Fibroblast of lung (primary cell): ENCODE results near the gene KCNIP3. TPM values are rescaled to one million over a fixed set of nuclear protein-coding genes. Genes with fewer than 3 reads are reported as not detected.
"Not testable (repeated sequence)": the region's sequence is repeated elsewhere in the genome, so short reads cannot be mapped to it uniquely, and the experiment has no call there.

ENCODE experiments used
- DNase-seq, 2 donors: peaks; one replicate each; pipeline versions ENCODE4 v3.0.0 to v3.0.0-alpha.2; 2010; ENCODE audit warnings: low read depth in 2 of 2
- H2AFZ ChIP-seq: 2 replicates; pipeline ENCODE4 v1.5.1; 2012; ENCODE audit warnings: low read length, control low read depth, inconsistent platforms
- H3K27ac ChIP-seq: 2 replicates; pipeline ENCODE4 v1.5.1; 2011; ENCODE audit warnings: low read length, control low read depth; ENCODE audit not compliant: insufficient read depth
- H3K27me3 ChIP-seq: 2 replicates; pipeline ENCODE4 v1.5.1; 2011; ENCODE audit warnings: mild to moderate bottlenecking, low read length; ENCODE audit not compliant: control insufficient read depth, insufficient read depth
- H3K36me3 ChIP-seq: 2 replicates; pipeline ENCODE4 v1.5.1; 2011; ENCODE audit warnings: low read length; ENCODE audit not compliant: control insufficient read depth, insufficient read depth
- H3K4me1 ChIP-seq: 2 replicates; pipeline ENCODE4 v1.5.1; 2011; ENCODE audit warnings: low read length; ENCODE audit not compliant: control insufficient read depth, insufficient read depth; ENCODE audit errors: extremely low read depth
- H3K4me2 ChIP-seq: 2 replicates; pipeline ENCODE4 v1.5.1; 2011; ENCODE audit warnings: low read length, control low read depth; ENCODE audit not compliant: insufficient read depth; ENCODE audit errors: extremely low read depth
- H3K4me3 ChIP-seq, 4 experiments: fragments of 200-600 bp in 1 of 4; sonication (generic) in 1 of 4; replicated peaks in 1 of 4; 2 replicates each; pipeline ENCODE4 v1.5.1; 2011 to 2016; ENCODE audit warnings: low read length in 4 of 4, low read depth in 3 of 4, mild to moderate bottlenecking in 3 of 4, control low read depth in 2 of 4, inconsistent platforms in 1 of 4, mixed read lengths in 1 of 4; ENCODE audit not compliant: insufficient read depth in 1 of 4; ENCODE audit errors: control extremely low read depth in 1 of 4
- H3K79me2 ChIP-seq: 2 replicates; pipeline ENCODE4 v1.5.1; 2012; ENCODE audit warnings: mild to moderate bottlenecking, low read length, inconsistent platforms; ENCODE audit not compliant: control insufficient read depth, insufficient read depth
- H3K9ac ChIP-seq: 2 replicates; pipeline ENCODE4 v1.5.1; 2011; ENCODE audit warnings: mild to moderate bottlenecking, low read length, control low read depth; ENCODE audit not compliant: insufficient read depth
- H3K9me3 ChIP-seq: 2 replicates; pipeline ENCODE4 v1.5.1; 2012; ENCODE audit warnings: low read depth, low read length; ENCODE audit not compliant: control insufficient read depth, insufficient read depth
- H4K20me1 ChIP-seq: 2 replicates; pipeline ENCODE4 v1.5.1; 2011; ENCODE audit warnings: low read length; ENCODE audit not compliant: control insufficient read depth, insufficient read depth; ENCODE audit errors: extremely low read depth
- EZH2 ChIP-seq: IDR thresholded peaks from 2 replicates; pipeline ENCODE4 v1.5.1; 2012; ENCODE audit warnings: low read length, control low read depth, mild to moderate bottlenecking; ENCODE audit errors: missing control alignments
- polyA plus RNA-seq, 2 donors: library from polyadenylated mRNA; depleted of rRNA in 1 of 2; stranded (reverse) in 1 of 2; unstranded in 1 of 2; fragments of >200 nt; gene quantifications; 2 replicates each; pipeline ENCODE4 v1.2.1, GENCODE V29; 2011 to 2012; ENCODE audit warnings: missing spikeins in 1 of 2
- total RNA-seq: library from RNA; depleted of rRNA; stranded (reverse); fragments of >200 nt; gene quantifications from 2 replicates; pipeline ENCODE4 v1.2.1, GENCODE V29; 2014
- TF ChIP-seq, protein P1 (sequence below), 2 donors: IDR thresholded peaks in 1 of 2; conservative IDR thresholded peaks in 1 of 2; 1 replicate in 1 of 2; 2 replicates in 1 of 2; pipeline ENCODE4 v1.5.1; 2011 to 2012; ENCODE audit warnings: low read length in 2 of 2, control low read depth in 1 of 2, inconsistent platforms in 1 of 2, low read depth in 1 of 2, mild to moderate bottlenecking in 1 of 2

KCNIP3 gene
- total and polyA plus RNA-seq, 2 donors (not counting 1 experiment from before 2014, with no cell fraction given), result 0.32 to 1.7 TPM

DNA sequence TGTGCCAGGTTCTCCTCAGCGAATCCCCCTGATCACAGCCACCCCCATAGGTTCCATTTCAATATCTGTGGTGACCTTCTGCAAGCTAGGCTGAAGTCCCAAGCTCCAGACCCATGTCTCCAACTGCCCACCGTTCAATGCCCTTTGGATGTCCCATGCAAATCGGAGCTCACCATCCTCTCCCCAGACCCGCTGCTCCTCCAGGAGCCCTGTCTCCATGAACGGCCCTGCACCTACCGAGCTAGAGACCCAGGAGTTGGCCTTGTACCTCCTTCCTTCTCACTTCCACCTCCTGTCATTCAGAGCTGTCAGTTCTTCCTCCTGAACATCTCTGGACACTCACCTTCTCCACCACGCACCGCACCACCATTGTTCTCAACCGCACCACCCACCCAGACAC lies 104.3 kb downstream of the KCNIP3 start:
- Histone ChIP-seq H3K9ac (no peak overlapping the region), H3K27me3 (no peaks in the 10 kb centered on the region), H3K4me3 (peak overlapping the region; percentile 71 to 96 (median 90)), H4K20me1 (no peaks in the 10 kb centered on the region), H3K27ac (no peak overlapping the region), H3K36me3 (no peaks in the 10 kb centered on the region), H3K4me2 (peak overlapping the region; percentile 92), H3K4me1 (peaks cover 5% of the 10 kb centered on the region), H2AFZ (no peak overlapping the region), H3K79me2 (peaks cover 11% of the 10 kb centered on the region), H3K9me3 (no peaks in the 10 kb centered on the region)
- TF ChIP-seq EZH2, result no peak
- TF ChIP-seq, protein P1, sequence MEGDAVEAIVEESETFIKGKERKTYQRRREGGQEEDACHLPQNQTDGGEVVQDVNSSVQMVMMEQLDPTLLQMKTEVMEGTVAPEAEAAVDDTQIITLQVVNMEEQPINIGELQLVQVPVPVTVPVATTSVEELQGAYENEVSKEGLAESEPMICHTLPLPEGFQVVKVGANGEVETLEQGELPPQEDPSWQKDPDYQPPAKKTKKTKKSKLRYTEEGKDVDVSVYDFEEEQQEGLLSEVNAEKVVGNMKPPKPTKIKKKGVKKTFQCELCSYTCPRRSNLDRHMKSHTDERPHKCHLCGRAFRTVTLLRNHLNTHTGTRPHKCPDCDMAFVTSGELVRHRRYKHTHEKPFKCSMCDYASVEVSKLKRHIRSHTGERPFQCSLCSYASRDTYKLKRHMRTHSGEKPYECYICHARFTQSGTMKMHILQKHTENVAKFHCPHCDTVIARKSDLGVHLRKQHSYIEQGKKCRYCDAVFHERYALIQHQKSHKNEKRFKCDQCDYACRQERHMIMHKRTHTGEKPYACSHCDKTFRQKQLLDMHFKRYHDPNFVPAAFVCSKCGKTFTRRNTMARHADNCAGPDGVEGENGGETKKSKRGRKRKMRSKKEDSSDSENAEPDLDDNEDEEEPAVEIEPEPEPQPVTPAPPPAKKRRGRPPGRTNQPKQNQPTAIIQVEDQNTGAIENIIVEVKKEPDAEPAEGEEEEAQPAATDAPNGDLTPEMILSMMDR (conservative IDR thresholded peaks at IDR 0.05 in 1 of 2, IDR thresholded peaks at IDR 0.05 in 1 of 2; ENCODE audit: low read depth in 1 of 2, low read length in 2 of 2), result no peak
- DNase-seq, result no peak

DNA sequence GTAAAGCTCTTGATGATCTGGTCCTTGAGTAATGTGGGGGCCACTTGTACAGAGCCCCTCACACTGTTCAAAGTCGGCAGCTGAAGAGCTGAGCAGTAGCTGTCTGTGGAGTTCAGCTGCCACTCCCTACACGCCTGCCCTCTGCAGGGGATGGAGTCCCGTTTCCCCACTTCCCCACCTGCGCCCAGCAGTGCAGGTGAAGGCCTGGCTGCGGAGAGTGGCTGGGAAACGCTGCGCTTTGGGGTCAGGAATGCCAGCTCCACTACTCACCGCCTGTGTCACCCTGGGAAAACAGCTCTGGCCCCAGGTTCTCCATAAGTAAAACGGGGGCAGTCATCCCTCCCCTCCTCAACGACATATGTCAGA lies 104.8 kb downstream of the KCNIP3 start:
- Histone ChIP-seq H3K79me2 (peaks cover 11% of the 10 kb centered on the region), H2AFZ (peak overlapping the region; percentile 96), H3K9ac (peak overlapping the region; percentile 78), H3K27ac (peak overlapping the region; percentile 85), H3K4me3 (peak overlapping the region; percentile 71 to 96 (median 90)), H3K4me2 (peak overlapping the region; percentile 92)
- not testable (repeated sequence) for H3K36me3 ChIP-seq, H4K20me1 ChIP-seq, DNase-seq, H3K27me3 ChIP-seq, H3K4me1 ChIP-seq, H3K9me3 ChIP-seq

DNA sequence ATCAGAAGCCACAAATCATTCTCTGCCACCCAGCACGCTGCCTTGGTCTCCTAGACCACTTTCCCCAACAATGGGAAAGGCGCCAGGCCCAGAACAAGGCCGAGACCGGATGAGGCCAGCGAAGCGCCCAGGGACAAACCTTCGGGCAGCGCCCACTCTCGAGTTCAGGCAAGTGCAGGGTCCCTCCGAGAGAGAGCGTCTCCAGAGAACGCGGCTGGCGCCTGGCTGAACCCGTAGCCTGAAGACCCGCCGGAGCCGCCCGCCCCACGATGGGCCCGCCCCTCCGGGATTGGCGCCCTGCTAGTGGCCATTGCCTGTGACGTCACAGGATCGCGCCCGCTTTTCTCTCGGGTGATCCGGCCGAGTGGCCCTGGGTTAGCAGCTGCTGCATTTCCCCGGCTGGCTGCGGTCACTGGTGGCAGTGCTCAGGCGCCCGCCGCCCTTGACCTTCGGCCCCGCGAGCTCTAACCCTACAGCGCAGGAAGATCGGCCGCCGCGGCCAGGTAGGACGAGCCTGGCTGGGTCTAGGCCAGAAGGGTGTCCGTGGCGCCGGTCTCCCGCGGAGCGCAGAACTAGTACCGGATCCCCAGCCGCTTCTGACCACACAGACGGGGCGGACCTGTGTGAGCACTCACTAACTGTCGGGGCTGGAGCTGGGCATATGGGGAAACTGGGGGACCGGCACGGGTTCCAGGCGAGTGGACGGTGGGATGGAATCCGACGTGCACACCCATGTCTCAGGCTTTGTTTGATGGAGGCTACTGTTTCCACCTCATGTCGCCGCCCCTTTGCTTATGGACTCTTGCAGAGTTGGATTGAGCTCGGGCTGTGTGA lies 105.4 kb downstream of the KCNIP3 start, which contains the start of gene FAHD2A:
Gene FAHD2A (plus strand): TSS at position 339 of the 834 bp plus-strand sequence. CDS start 2,851 bp downstream, outside the sequence.
- H3K4me2 ChIP-seq, result peak within 1 kb of the TSS; percentile 92
- peak within 1 kb of the TSS; percentile 85 for H3K27ac ChIP-seq
- no peaks in the 10 kb centered on the region for H3K27me3 ChIP-seq
- no peak for TF ChIP-seq EZH2
- TF ChIP-seq, protein P1 (conservative IDR thresholded peaks at IDR 0.05 in 1 of 2, IDR thresholded peaks at IDR 0.05 in 1 of 2; ENCODE audit: low read depth in 1 of 2, low read length in 2 of 2), result no peak
- H2AFZ ChIP-seq, result peak within 1 kb of the TSS; percentile 96
- H3K9me3 ChIP-seq, result no peaks in the 10 kb centered on the region
- peak within 1 kb of the TSS; percentile 78 for H3K9ac ChIP-seq
- DNase-seq, result peak; percentile 86 to 87
- H3K4me1 ChIP-seq, result peaks cover 5% of the 10 kb centered on the region
- no peaks in the 10 kb centered on the region for H4K20me1 ChIP-seq
- H3K4me3 ChIP-seq, result peak within 1 kb of the TSS; percentile 71 to 96 (median 90)
- H3K79me2 ChIP-seq, result peaks cover 11% of the 10 kb centered on the region
- no peaks in the 10 kb centered on the region for H3K36me3 ChIP-seq
